ENCODE measurements around the gene ADORA2B.
"Not testable (repeated sequence)": the region's sequence is repeated elsewhere in the genome, so short reads cannot be mapped to it uniquely, and the experiment has no call there.

Gene ADORA2B

DNA sequence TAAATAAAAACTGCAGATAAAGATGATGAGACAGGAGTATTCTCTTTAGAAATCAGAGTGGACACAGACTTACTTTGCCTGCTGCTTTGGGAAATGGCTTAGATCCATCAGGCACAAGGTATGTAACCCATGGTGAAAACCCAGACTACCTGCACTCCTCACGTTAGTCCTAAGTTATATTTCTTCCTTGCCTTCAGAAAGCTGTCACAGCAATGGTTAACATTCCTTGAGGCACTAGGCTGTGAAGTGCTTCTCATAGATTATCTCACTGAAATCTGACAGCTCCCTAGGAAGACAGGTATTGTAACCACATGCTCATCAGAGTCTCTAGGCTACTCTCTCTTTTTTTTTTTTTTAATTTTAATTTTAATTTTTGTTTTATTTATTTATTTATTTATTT is 33.7 kb downstream of the ADORA2B start (continued):
- no peak for TF ChIP-seq ZNF510 (tag by site-specific recombination; IDR thresholded peaks at IDR 0.05; ENCODE audit: insufficient replicate concordance)

DNA sequence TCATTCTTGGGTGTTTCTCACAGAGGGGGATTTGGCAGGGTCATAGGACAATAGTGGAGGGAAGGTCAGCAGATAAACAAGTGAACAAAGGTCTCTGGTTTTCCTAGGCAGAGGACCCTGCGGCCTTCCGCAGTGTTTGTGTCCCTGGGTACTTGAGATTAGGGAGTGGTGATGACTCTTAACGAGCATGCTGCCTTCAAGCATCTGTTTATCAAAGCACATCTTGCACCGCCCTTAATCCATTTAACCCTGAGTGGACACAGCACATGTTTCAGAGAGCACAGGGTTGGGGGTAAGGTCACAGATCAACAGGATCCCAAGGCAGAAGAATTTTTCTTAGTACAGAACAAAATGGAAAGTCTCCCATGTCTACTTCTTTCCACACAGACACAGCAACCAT is 34.1 kb downstream of the ADORA2B start:
- H3K9me3 ChIP-seq (ENCODE audit: control insufficient read depth, insufficient read depth, low read depth, low read length); POLR2A ChIA-PET; H3K4me1 ChIP-seq (ENCODE audit: control insufficient read depth, insufficient read depth, low read length); H3K27ac ChIP-seq (ENCODE audit: extremely low read depth, low read depth, low read length); H3K4me3 ChIP-seq (ENCODE audit: low read depth, low read length): not testable (repeated sequence)
- peaks cover 25 to 73% of the 10 kb centered on the region in 2 experiments for H3K36me3 ChIP-seq (ENCODE audit: control insufficient read depth in 2 of 2, insufficient read depth in 1 of 2, low read length in 2 of 2)
- CTCF ChIA-PET, result interaction anchor here (0.6 kb wide), 1 partner anchor 298 kb away, joined by 4 read pairs; no protein-coding TSS in a partner anchor

DNA sequence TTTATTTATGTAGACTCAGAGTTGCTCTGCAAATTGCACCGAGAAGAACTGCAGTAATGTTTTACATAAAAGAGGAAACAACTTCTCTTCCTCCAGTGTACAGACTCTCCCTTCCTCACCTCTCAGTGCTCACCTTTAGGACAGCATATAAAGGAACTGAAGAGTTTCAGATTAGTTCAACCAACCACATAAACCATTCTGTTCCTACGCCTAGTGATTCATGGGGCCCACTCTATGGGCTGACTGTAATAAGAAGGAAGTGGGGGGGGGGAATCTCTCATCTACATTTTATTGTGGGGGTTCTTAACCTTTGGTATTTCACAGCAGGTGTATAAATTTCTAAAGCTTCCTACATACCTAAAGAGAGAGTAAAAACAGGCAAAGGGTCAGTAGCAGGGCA is 36.3 kb downstream of the ADORA2B start:
- ChIA-PET CTCF (no interaction called here), POLR2A (no interaction called here)
- no peak overlapping the region for H3K27ac ChIP-seq (ENCODE audit: extremely low read depth, low read depth, low read length)
- no peak overlapping the region for H3K4me3 ChIP-seq (ENCODE audit: low read depth, low read length)
- peaks cover 32 to 84% of the 10 kb centered on the region in 2 experiments for H3K36me3 ChIP-seq (ENCODE audit: control insufficient read depth in 2 of 2, insufficient read depth in 1 of 2, low read length in 2 of 2)
- no peaks in the 10 kb centered on the region for H3K9me3 ChIP-seq (ENCODE audit: control insufficient read depth, insufficient read depth, low read depth, low read length)
- H3K4me1 ChIP-seq (ENCODE audit: control insufficient read depth, insufficient read depth, low read length), result no peaks in the 10 kb centered on the region
- TF ChIP-seq, protein P1, sequence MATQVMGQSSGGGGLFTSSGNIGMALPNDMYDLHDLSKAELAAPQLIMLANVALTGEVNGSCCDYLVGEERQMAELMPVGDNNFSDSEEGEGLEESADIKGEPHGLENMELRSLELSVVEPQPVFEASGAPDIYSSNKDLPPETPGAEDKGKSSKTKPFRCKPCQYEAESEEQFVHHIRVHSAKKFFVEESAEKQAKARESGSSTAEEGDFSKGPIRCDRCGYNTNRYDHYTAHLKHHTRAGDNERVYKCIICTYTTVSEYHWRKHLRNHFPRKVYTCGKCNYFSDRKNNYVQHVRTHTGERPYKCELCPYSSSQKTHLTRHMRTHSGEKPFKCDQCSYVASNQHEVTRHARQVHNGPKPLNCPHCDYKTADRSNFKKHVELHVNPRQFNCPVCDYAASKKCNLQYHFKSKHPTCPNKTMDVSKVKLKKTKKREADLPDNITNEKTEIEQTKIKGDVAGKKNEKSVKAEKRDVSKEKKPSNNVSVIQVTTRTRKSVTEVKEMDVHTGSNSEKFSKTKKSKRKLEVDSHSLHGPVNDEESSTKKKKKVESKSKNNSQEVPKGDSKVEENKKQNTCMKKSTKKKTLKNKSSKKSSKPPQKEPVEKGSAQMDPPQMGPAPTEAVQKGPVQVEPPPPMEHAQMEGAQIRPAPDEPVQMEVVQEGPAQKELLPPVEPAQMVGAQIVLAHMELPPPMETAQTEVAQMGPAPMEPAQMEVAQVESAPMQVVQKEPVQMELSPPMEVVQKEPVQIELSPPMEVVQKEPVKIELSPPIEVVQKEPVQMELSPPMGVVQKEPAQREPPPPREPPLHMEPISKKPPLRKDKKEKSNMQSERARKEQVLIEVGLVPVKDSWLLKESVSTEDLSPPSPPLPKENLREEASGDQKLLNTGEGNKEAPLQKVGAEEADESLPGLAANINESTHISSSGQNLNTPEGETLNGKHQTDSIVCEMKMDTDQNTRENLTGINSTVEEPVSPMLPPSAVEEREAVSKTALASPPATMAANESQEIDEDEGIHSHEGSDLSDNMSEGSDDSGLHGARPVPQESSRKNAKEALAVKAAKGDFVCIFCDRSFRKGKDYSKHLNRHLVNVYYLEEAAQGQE (tag by site-specific recombination; IDR thresholded peaks at IDR 0.05), result no peak
- TF ChIP-seq, protein P2, sequence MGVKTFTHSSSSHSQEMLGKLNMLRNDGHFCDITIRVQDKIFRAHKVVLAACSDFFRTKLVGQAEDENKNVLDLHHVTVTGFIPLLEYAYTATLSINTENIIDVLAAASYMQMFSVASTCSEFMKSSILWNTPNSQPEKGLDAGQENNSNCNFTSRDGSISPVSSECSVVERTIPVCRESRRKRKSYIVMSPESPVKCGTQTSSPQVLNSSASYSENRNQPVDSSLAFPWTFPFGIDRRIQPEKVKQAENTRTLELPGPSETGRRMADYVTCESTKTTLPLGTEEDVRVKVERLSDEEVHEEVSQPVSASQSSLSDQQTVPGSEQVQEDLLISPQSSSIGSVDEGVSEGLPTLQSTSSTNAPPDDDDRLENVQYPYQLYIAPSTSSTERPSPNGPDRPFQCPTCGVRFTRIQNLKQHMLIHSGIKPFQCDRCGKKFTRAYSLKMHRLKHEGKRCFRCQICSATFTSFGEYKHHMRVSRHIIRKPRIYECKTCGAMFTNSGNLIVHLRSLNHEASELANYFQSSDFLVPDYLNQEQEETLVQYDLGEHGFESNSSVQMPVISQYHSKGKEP (tag by site-specific recombination; IDR thresholded peaks at IDR 0.05), result no peak
- TF ChIP-seq ZNF777 (tag by site-specific recombination; IDR thresholded peaks at IDR 0.05; ENCODE audit: borderline replicate concordance) (no peak), ZSCAN30 (tag by site-specific recombination; IDR thresholded peaks at IDR 0.05) (no peak), ZNF341 (tag by site-specific recombination; IDR thresholded peaks at IDR 0.05; ENCODE audit: low read depth) (no peak), ZNF837 (tag by site-specific recombination; IDR thresholded peaks at IDR 0.05) (no peak), GFI1B (tag by site-specific recombination; IDR thresholded peaks at IDR 0.05) (no peak), SP2 (tag by site-specific recombination; IDR thresholded peaks at IDR 0.05) (no peak), ZNF211 (tag by site-specific recombination; IDR thresholded peaks at IDR 0.05; ENCODE audit: low read depth) (no peak), ZNF221 (tag by site-specific recombination; IDR thresholded peaks at IDR 0.05; ENCODE audit: borderline replicate concordance) (no peak), ZNF214 (tag by site-specific recombination; IDR thresholded peaks at IDR 0.05; ENCODE audit: borderline replicate concordance) (no peak), ZEB2 (tag by site-specific recombination; IDR thresholded peaks at IDR 0.05) (no peak)
- TF ChIP-seq, protein P3, sequence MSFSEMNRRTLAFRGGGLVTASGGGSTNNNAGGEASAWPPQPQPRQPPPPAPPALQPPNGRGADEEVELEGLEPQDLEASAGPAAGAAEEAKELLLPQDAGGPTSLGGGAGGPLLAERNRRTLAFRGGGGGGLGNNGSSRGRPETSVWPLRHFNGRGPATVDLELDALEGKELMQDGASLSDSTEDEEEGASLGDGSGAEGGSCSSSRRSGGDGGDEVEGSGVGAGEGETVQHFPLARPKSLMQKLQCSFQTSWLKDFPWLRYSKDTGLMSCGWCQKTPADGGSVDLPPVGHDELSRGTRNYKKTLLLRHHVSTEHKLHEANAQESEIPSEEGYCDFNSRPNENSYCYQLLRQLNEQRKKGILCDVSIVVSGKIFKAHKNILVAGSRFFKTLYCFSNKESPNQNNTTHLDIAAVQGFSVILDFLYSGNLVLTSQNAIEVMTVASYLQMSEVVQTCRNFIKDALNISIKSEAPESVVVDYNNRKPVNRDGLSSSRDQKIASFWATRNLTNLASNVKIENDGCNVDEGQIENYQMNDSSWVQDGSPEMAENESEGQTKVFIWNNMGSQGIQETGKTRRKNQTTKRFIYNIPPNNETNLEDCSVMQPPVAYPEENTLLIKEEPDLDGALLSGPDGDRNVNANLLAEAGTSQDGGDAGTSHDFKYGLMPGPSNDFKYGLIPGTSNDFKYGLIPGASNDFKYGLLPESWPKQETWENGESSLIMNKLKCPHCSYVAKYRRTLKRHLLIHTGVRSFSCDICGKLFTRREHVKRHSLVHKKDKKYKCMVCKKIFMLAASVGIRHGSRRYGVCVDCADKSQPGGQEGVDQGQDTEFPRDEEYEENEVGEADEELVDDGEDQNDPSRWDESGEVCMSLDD (tag by site-specific recombination; IDR thresholded peaks at IDR 0.05), result no peak
- TF ChIP-seq, protein P4, sequence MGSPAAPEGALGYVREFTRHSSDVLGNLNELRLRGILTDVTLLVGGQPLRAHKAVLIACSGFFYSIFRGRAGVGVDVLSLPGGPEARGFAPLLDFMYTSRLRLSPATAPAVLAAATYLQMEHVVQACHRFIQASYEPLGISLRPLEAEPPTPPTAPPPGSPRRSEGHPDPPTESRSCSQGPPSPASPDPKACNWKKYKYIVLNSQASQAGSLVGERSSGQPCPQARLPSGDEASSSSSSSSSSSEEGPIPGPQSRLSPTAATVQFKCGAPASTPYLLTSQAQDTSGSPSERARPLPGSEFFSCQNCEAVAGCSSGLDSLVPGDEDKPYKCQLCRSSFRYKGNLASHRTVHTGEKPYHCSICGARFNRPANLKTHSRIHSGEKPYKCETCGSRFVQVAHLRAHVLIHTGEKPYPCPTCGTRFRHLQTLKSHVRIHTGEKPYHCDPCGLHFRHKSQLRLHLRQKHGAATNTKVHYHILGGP (tag by site-specific recombination; IDR thresholded peaks at IDR 0.05), result no peak
- TF ChIP-seq, protein P5, sequence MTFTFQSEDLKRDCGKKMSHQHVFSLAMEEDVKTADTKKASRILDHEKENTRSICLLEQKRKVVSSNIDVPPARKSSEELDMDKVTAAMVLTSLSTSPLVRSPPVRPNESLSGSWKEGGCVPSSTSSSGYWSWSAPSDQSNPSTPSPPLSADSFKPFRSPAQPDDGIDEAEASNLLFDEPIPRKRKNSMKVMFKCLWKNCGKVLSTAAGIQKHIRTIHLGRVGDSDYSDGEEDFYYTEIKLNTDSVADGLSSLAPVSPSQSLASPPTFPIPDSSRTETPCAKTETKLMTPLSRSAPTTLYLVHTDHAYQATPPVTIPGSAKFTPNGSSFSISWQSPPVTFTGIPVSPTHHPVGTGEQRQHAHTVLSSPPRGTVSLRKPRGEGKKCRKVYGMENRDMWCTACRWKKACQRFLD (tag by site-specific recombination; IDR thresholded peaks at IDR 0.05), result no peak
- TF ChIP-seq, protein P6, sequence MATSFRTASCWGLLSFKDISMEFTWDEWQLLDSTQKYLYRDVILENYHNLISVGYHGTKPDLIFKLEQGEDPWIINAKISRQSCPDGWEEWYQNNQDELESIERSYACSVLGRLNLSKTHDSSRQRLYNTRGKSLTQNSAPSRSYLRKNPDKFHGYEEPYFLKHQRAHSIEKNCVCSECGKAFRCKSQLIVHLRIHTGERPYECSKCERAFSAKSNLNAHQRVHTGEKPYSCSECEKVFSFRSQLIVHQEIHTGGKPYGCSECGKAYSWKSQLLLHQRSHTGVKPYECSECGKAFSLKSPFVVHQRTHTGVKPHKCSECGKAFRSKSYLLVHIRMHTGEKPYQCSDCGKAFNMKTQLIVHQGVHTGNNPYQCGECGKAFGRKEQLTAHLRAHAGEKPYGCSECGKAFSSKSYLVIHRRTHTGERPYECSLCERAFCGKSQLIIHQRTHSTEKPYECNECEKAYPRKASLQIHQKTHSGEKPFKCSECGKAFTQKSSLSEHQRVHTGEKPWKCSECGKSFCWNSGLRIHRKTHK (tag by site-specific recombination; IDR thresholded peaks at IDR 0.05), result no peak
- TF ChIP-seq, protein P7, sequence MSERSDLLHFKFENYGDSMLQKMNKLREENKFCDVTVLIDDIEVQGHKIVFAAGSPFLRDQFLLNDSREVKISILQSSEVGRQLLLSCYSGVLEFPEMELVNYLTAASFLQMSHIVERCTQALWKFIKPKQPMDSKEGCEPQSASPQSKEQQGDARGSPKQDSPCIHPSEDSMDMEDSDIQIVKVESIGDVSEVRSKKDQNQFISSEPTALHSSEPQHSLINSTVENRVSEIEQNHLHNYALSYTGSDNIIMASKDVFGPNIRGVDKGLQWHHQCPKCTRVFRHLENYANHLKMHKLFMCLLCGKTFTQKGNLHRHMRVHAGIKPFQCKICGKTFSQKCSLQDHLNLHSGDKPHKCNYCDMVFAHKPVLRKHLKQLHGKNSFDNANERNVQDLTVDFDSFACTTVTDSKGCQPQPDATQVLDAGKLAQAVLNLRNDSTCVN (tag by site-specific recombination; optimal IDR thresholded peaks at IDR 0.05), result no peak

Data from HEK293 (cell line).